ENCODE results near the gene SCGB1D4.

The SCGB1D4 gene

GRCh38 chr11:62273284-62273683 is 25.6 kb downstream of the SCGB1D4 start:
- DNase-seq, result no peak

- no peak for DNase-seq
Observed at GRCh38 chr11:62269654-62270278, 29.1 kb downstream of the SCGB1D4 start, which contains the start of gene SCGB2A2. Gene SCGB2A2 (plus strand): TSS chr11:62270158. CDS start chr11:62270217, 59 bp downstream.

GRCh38 chr11:62267576-62267975 is 31.3 kb downstream of the SCGB1D4 start:
- DNase-seq, result no peak

GRCh38 chr11:62267050-62267449 is 31.8 kb downstream of the SCGB1D4 start:
- DNase-seq, result no peak

- DNase-seq, result no peak
Observed at GRCh38 chr11:62266558-62266957, 32.3 kb downstream of the SCGB1D4 start.

- no peak for DNase-seq
Observed at GRCh38 chr11:62264004-62264403, 34.9 kb downstream of the SCGB1D4 start.

- DNase-seq, result no peak
Observed at GRCh38 chr11:62260261-62260953, 38.5 kb downstream of the SCGB1D4 start.

- no peak for DNase-seq
Observed at GRCh38 chr11:62256281-62256680, 42.6 kb downstream of the SCGB1D4 start.

GRCh38 chr11:62253999-62254542 is 44.8 kb downstream of the SCGB1D4 start:
- DNase-seq, result no peak

- no peak for DNase-seq
Observed at GRCh38 chr11:62251698-62252097, 47.2 kb downstream of the SCGB1D4 start.

All from NCI-H226 (cell line).